Embryonic facial prominence (tissue), 1 donor: ENCODE results near the gene DYSF.
"Not testable (repeated sequence)": the region's sequence is repeated elsewhere in the genome, so short reads cannot be mapped to it uniquely, and the experiment has no call there.

ENCODE experiments used
- DNase-seq: peaks from one replicate; pipeline ENCODE4 v3.0.0-alpha.2; 2016; ENCODE audit errors: extremely low spot score

The DYSF gene

DNA sequence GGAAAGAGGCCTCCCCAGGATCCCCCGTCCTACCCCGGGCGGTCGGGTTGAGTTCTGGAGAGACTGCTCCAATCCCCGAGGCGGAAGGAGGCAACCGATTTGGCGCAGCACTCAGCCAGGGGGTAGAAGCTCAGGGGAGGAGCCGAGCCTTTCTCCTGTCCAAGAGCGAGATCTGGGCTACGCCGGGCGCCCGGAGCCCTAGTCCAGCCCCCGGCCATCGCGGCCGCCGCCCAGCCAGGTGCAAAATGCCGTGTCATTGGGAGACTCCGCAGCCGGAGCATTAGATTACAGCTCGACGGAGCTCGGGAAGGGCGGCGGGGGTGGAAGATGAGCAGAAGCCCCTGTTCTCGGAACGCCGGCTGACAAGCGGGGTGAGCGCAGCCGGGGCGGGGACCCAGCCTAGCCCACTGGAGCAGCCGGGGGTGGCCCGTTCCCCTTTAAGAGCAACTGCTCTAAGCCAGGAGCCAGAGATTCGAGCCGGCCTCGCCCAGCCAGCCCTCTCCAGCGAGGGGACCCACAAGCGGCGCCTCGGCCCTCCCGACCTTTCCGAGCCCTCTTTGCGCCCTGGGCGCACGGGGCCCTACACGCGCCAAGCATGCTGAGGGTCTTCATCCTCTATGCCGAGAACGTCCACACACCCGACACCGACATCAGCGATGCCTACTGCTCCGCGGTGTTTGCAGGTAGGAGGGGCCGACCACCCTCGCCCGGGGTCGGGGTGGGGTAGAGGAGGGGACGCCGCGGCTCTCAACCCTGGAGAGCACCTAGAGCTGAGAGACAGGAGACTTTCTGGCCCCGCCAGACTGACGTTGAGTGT is at the start of gene DYSF:
Gene DYSF, plus strand, starts transcription at position 158 of the 817 bp plus-strand sequence.
- DNase-seq, result no peak

- no peak for DNase-seq
These were observed 43.8 kb upstream of the DYSF start for GRCh38 chr2:71409611-71410010.

GRCh38 chr2:71410696-71411095 is 42.7 kb upstream of the DYSF start:
- no peak for DNase-seq

GRCh38 chr2:71416866-71417265 is 36.5 kb upstream of the DYSF start:
- not testable (repeated sequence) for DNase-seq

DNA sequence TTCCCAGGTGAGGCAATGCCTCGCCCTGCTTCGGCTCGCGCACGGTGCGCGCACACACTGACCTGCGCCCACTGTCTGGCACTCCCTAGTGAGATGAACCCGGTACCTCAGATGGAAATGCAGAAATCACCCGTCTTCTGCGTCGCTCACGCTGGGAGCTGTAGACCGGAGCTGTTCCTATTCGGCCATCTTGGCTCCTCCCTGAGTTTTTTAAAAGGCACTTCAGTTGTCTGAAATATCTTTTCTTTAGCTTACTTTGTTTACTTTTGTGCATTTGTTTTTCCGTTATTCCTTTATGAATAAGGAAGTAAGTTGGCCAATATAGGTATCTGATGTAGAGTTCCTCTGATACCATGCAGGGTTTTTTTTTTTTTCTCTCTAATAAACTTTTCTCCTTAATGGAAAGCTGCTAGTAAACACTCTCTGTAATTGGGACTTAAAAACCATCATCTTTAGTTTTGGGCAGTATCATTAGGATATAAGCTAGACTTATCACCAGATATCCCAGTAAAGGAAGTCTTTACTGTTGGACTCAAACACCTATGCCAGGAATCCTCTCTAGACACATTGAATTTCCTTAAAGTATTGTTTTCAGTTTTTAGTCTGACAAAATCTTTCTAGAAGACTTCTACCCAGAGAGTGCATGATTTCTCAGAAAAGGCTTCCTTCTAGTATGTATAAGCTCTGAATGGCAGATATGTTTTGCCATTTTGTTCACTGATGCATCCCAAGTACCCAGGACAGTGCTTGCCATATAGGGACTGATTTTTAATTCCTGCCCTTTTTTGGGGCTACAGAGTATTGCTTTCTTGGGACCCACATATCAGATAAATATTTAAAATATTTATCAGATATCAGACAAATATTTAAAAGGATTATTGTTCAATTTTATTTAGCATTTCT is 35.8 kb upstream of the DYSF start:
- no peak for DNase-seq

GRCh38 chr2:71419145-71419544 is 34.2 kb upstream of the DYSF start:
- no peak for DNase-seq

DNA sequence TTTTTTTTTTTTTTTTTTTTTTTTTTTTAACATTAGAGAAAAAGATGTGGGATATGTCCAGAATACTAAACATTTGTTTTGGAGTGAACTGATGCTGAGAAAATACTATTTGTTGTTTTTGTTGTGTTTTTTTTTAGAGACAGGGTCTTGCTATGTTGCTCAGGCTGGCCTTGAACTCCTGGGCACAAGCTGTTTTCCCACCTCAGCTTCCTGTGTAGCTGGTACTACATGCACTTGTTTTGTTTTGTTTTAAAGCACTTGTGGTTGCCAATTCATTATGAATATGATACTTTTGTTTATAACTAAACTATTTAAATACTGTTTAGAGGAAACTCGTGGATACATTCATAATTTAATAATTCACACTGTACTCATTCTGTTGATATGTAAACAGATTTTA is 33.4 kb upstream of the DYSF start:
- DNase-seq, result no peak

- no peak for DNase-seq
These were observed 30.6 kb upstream of the DYSF start for GRCh38 chr2:71422786-71423185.

DNA sequence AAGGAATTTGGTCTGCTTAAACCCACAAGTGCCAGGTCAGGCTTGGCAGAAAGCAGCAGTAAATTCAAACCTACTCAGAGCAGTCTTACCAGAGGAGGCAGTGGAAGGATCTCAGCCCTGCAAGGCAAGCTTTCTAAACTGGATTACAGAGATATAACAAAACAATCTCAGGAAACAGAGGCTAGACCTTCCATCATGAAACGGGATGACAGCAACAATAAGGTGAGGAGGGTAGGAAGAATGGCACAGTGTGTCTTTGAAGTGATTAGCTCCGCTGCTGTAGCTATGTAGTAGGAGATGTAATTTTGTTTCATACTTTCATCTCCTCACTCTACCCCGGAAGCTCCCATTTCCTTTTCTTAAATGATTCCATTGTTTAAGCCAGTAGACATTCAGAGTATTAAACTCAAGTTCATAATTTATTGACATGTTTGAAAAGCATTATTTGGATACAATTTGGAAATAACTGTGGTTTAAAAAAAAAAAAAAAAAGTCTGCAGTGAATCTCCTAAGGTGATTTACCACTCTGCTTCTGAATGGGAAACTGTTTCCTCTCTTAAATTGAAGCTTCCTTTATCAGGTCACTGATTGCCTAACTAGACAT is 29.4 kb upstream of the DYSF start:
- no peak for DNase-seq

- DNase-seq, result no peak
These were observed 26.6 kb upstream of the DYSF start for GRCh38 chr2:71426721-71427120.

DNA sequence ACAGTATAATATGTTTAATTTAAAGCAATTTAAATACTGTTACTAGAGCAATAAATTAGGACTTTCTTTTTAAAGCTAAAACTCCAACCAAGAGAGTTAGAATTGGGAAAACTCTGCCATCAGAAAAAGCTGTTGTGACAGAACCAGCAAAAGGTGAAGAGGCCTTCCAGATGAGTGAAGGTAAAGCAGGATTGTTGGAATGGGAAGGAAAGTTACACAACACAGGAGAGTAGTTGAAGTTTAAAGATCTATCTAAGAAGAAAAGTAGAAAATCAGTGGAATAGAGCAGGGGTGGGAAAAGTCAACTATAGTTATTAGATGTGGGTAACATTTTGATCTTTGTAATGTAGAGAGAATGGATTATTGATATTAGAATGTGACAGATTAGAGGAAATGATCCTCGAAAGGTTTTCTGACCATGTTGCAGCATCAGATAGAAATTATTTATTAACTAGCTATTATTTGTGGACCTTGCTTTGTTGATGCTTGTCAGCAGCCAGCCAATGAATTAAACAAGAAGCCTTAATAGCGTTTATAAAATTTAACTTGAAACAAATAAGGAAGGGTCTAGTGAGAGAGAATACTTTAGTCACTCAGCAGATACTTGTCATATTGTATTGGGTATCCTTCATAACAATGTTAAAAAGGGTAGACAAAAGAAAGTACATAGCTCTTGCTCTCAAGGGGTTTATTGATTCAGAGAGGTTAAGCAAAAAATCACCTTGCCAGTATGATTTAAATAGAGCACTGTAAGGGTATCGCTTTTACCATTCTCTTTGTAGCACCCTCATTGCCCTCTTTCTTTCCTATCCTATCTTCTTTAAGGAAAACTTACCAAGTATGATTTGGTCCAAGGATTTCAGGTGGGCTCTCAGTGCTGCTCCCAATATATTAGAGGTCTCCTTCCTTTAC is 24.6 kb upstream of the DYSF start:
- DNase-seq, result no peak

DNA sequence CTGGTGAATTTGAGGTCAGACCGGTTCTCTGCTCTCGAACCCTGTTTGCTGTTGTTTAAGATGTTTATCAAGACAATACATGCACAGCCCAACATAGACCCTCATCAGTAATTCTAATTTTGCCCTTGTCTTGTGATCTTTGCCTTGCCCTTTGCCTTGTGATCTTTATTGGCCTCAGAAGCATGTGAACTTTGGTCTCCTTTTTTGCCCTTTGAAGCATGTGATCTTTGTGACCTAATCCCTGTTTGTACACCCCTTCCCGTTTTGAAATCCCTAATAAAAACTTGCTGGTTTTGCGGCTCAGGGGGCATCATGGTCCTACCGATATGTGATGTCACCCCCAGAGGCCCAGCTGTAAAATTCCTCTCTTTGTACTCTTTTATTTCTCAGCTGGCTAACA is 8.2 kb upstream of the DYSF start:
- DNase-seq, result not testable (repeated sequence)

DNA sequence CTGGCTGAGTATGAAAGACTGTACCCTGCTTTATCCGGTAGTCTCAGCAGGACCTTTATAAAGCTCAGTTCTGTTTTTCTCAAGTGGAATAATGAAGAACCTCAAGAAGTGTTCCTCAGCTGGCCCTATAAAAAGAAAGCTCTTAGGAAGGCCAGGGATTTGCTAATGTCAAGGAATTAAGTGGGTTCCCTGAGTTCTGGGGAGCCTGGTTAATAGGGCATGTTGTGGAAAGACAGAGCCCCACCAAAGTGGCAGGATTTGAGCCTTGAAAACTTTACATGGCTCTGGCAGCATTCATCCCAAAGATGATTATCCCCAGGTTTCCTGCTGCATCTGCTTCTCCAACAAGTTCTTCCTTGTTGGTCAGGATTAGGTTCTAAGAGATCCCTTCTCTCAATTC is 6.9 kb upstream of the DYSF start:
- DNase-seq, result no peak

DNA sequence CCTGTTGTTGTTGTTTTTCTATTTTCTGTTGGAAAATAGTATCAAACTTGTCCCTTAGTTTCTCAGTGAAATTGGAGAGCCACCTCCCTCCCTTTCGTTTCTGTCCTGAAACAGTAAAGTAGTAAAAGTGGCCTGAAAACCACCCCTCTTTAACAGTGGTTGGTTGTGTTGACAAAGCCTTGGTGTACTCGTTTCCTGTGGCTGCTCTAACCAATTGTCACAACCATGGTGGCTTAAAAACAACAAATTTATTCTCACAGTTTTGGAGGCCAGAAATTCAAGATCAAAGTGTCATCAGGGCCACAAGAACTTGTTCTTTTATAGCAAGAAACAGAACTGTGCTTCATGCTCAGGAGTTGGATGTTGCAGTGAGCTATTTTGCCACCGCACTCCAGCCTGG is 4.0 kb upstream of the DYSF start:
- DNase-seq, result no peak

GRCh38 chr2:71451705-71452104 is 1.7 kb upstream of the DYSF start:
- no peak for DNase-seq

GRCh38 chr2:71452565-71452964 is 796 bp upstream of the DYSF start:
- DNase-seq, result no peak

GRCh38 chr2:71454221-71455010 is 1.1 kb downstream of the DYSF start:
- no peak for DNase-seq

GRCh38 chr2:71455011-71455740 is 1.8 kb downstream of the DYSF start:
- no peak for DNase-seq

DNA sequence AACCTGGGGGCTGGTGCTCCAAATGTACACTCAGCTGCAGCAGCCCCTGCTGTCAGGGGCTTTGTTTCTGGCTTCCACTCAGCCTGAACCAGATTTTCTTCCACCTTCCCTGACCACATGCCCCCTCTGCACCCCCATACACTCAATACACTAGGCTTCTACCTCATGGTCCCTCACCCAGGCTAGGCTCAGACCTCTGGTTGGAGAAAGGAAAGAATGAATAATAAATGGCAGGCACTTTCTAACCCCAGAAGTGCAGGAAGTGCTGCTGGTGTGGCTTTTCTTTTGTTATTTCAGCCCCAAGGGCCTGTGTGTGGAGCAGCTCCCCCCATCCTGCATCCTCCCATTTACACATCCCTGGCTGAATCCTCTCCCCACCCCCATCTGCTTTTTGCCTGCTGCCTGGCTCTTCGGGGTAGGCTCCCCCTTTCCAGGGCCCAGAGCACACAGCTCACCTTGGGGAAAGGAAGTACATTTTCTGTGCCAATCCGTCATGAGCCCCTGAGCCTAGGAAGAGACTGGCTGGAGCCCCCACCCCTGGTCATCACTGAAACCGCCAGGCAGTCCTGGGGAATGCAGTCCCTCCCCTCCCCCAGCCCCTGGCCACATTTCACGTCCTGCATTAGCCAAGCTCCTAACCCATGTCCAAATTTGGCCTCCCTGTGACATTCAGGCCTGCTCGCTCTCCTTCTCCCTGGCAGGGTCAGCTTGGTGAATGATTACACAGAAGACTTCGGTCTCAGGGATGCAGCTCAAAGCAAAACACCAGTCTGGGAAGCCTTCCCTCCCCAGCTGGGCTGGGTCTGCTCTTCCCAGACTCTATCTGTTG is 2.6 kb downstream of the DYSF start:
- DNase-seq, result no peak
